Upper lobe of right lung (tissue), 1 donor: Measurements from ENCODE around the gene APOBEC3G. TPM values are rescaled to one million over a fixed set of nuclear protein-coding genes. Genes with fewer than 3 reads are reported as not detected.
"Not testable (repeated sequence)": the region's sequence is repeated elsewhere in the genome, so short reads cannot be mapped to it uniquely, and the experiment has no call there.

ENCODE experiments used
- ATAC-seq: fragments of 200-7000 bp; cut with Tn5 transposase; one replicate; pipeline ENCODE4 v1.9.1; 2020; ENCODE audit warnings: mild to moderate bottlenecking, moderate library complexity
- DNase-seq: peaks from one replicate; pipeline ENCODE4 v3.0.0-alpha.2; 2020
- H3K27ac ChIP-seq: fragments of 200-600 bp; one replicate; pipeline ENCODE4 v1.8.0; 2022
- H3K27me3 ChIP-seq: fragments of 200-600 bp; one replicate; pipeline ENCODE4 v1.8.0; 2022; ENCODE audit warnings: mild to moderate bottlenecking
- H3K36me3 ChIP-seq: fragments of 200-600 bp; one replicate; pipeline ENCODE4 v1.8.0; 2022
- H3K4me1 ChIP-seq: fragments of 200-600 bp; one replicate; pipeline ENCODE4 v1.8.0; 2022
- H3K4me3 ChIP-seq: fragments of 200-600 bp; one replicate; pipeline ENCODE4 v1.8.0; 2022; ENCODE audit warnings: mild to moderate bottlenecking
- H3K9me3 ChIP-seq: fragments of 200-600 bp; one replicate; pipeline ENCODE4 v1.8.0; 2022
- intact Hi-C: fragments of 100-400 bp; cut with DNase I; formaldehyde crosslinking; loops from one replicate; pipeline ENCODE4 v1.11.0; 2022
- total RNA-seq: library from RNA; stranded (reverse); fragmentation: NEBNext Ultra II Directional; extraction: Animal tissue kit (Norgen Biotek cat#: 25700); gene quantifications from one replicate; pipeline ENCODE4 v1.2.1, GENCODE V29; 2021
- TF ChIP-seq, protein P1 (sequence below): fragments of 200-600 bp; IDR thresholded peaks from one replicate; pipeline ENCODE4 v1.8.0; 2022; ENCODE audit warnings: antibody characterized with exemption
- donor health status: DM: no; HTN: yes; CAD: no; lungs with severe emphysema.

Gene APOBEC3G
- total RNA-seq, 1 donor from 2014 or later: 16.1 TPM

DNA sequence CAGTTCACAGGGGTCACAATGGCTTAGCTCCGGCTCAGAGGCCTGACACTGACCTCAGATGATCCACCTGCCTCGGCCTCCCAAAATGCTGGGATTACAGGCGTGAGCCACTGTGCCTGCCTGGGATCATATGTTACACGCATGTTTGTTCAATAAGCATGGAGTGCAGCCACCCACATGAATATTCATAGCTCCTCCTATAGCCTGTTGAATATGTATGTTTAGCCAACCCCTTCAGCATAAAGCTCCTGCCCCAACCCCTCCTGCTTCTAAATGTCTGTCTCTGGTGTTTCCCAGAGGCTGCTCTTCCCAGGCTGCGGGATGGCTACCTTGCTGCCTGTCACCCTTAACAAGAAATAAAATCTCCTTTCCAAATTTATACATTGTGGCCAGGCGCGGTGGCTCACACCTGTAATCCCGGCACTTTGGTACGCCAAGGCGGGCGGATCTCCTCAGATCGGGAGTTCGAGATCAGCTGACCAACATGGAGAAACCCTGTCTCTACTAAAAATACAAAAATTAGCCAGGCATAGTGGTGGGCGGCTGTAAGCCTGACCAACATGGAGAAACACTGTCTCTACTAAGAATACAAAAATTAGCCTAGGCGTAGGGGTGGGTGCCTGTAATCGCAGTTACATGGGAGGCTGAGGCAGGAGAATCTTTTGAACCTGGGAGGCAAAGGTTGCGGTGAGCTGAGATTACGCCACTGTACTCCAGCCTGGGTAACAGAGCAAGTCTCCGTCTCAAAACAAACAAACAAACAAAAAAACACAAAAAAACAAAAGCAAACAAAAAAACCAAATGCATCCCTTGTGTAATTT lies 37.6 kb upstream of the APOBEC3G start:
- H3K27ac ChIP-seq: peak overlapping the region; percentile 90
- H3K27me3 ChIP-seq: no peaks in the 10 kb centered on the region
- ATAC-seq (no peak), DNase-seq (no peak)
- no peaks in the 10 kb centered on the region for H3K9me3 ChIP-seq
- intact Hi-C loops: no loop called here
- TF ChIP-seq, protein P1, sequence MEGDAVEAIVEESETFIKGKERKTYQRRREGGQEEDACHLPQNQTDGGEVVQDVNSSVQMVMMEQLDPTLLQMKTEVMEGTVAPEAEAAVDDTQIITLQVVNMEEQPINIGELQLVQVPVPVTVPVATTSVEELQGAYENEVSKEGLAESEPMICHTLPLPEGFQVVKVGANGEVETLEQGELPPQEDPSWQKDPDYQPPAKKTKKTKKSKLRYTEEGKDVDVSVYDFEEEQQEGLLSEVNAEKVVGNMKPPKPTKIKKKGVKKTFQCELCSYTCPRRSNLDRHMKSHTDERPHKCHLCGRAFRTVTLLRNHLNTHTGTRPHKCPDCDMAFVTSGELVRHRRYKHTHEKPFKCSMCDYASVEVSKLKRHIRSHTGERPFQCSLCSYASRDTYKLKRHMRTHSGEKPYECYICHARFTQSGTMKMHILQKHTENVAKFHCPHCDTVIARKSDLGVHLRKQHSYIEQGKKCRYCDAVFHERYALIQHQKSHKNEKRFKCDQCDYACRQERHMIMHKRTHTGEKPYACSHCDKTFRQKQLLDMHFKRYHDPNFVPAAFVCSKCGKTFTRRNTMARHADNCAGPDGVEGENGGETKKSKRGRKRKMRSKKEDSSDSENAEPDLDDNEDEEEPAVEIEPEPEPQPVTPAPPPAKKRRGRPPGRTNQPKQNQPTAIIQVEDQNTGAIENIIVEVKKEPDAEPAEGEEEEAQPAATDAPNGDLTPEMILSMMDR: no peak
- H3K4me1 ChIP-seq: peaks cover 9% of the 10 kb centered on the region
- no peaks in the 10 kb centered on the region for H3K36me3 ChIP-seq
- peak overlapping the region; percentile 66 for H3K4me3 ChIP-seq

DNA sequence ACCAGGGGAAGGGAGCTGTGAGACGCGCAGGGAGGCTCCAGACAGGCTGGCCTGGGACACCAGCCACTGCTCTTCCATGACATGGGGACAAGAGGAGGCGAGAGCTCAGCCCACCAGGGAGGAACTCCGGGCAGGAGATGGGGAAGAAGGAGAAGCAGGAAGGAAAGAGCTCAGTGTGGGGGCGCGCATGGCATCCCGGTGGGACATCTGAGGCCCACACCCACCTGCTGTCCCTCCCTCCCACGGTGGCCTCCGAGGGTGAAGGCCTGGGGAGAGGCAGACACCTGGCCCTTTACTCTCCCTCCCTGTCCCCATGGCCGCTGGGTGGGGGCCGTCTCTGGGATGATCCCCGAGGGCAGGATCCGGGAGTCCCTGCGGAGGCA lies 36.9 kb upstream of the APOBEC3G start:
- ATAC-seq, intact Hi-C loops, H3K9me3 ChIP-seq, DNase-seq, H3K36me3 ChIP-seq, H3K27me3 ChIP-seq, H3K4me1 ChIP-seq: not testable (repeated sequence)
- peak overlapping the region; percentile 90 for H3K27ac ChIP-seq
- H3K4me3 ChIP-seq: peak overlapping the region; percentile 66

DNA sequence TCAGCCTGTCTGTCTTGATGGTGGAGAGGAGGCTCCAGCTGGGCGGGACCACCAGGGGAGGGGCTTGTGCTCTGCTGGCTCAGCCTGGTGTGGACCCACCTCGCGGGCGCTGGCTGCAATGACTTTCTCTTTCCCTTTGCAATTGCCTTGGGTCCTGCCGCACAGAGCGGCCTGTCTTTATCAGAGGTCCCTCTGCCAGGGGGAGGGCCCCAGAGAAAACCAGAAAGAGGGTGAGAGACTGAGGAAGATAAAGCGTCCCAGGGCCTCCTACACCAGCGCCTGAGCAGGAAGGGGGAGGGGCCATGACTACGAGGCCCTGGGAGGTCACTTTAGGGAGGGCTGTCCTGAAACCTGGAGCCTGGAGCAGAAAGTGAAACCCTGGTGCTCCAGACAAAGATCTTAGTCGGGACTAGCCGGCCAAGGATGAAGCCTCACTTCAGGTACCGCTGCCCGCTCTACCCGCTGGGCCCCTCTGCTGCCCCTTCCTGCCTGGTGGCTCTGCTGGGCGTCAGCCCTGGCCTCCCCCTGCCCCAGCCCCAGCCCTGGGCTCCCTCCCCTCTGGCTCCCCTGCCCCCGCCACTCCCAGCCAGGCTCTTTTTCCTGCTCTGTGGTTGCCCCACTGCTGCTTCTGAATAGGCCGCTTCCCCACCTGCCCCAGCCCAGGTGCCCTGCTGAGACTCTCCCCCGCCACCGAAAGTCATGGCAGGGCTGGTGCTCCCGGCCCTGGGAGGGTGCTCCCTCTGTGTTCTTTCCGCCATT lies 36.4 kb upstream of the APOBEC3G start, which contains the start of gene APOBEC3F:
TSS of gene APOBEC3F (plus strand) at position 327 of the 759 bp plus-strand sequence. CDS start at position 424, 97 bp downstream.
- H3K36me3 ChIP-seq, H3K9me3 ChIP-seq, H3K4me1 ChIP-seq, intact Hi-C loops, H3K27me3 ChIP-seq: not testable (repeated sequence)
- peak; percentile 79 for DNase-seq
- peak within 1 kb of the TSS; percentile 66 for H3K4me3 ChIP-seq
- peak; percentile 94 for ATAC-seq
- peak within 1 kb of the TSS; percentile 90 for H3K27ac ChIP-seq

DNA sequence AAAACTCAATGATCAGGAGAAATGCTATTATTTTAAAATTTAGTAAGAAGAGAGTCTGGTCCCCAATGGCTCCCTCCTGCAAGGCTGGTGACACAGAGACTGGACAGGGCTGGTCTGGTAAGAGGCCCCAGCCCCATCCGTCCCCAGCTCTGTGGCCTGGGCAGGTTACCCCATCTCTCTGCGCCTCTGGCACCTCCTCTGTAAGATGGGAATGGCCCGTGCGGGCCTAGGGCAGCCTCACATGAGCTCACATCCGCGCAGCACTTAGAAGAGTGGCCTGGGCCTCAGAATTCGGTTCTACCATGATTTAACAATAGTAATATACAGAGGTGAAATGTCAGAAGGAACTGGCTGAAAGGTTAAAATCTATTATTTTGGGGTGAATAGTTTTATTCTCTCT lies 35.2 kb upstream of the APOBEC3G start:
- intact Hi-C loops: no loop called here
- Histone ChIP-seq H3K4me1 (peaks cover 9% of the 10 kb centered on the region), H3K9me3 (no peaks in the 10 kb centered on the region), H3K27me3 (no peaks in the 10 kb centered on the region), H3K4me3 (peak overlapping the region; percentile 66), H3K36me3 (no peaks in the 10 kb centered on the region), H3K27ac (no peak overlapping the region)
- ATAC-seq (no peak), DNase-seq (no peak)
- TF ChIP-seq, protein P1: no peak

DNA sequence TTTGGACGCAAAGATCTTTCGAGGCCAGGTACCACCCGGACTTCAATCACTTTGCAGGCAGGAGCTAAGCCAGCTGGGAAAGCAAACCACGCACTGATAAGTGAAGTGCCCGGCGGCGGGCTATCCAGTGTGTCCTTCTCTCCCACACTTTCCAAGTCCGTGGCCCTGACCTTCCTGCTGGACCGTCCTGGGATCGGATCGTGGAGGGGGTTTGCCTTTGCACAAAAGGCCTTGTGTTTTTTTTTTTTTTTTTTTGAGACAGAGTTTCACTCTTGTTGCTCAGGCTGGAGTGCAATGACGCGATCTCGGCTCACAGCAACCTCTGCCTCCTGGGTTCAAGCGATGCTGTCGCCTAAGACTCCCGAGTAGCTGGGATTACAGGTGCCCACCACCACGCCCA lies 34.0 kb upstream of the APOBEC3G start:
- H3K27me3 ChIP-seq, H3K36me3 ChIP-seq, DNase-seq, H3K27ac ChIP-seq, H3K4me1 ChIP-seq, ATAC-seq, intact Hi-C loops, H3K4me3 ChIP-seq, H3K9me3 ChIP-seq: not testable (repeated sequence)

DNA sequence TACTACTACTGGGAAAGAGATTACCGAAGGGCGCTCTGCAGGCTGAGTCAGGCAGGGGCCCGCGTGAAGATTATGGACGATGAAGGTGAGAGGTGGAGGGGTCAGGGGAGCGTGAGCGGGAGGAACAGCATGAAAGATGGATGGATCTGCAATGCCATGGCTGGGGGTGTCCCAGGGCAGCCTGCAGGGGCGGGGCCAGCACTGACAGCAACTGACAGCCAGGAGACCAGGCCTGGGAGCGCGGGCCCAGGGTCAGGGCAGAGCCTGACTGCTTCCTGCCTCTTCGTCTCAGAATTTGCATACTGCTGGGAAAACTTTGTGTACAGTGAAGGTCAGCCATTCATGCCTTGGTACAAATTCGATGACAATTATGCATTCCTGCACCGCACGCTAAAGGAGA lies 31.9 kb upstream of the APOBEC3G start:
- intact Hi-C loops, ATAC-seq, H3K4me3 ChIP-seq, H3K36me3 ChIP-seq, DNase-seq, H3K9me3 ChIP-seq, H3K27ac ChIP-seq, H3K27me3 ChIP-seq, H3K4me1 ChIP-seq: not testable (repeated sequence)

DNA sequence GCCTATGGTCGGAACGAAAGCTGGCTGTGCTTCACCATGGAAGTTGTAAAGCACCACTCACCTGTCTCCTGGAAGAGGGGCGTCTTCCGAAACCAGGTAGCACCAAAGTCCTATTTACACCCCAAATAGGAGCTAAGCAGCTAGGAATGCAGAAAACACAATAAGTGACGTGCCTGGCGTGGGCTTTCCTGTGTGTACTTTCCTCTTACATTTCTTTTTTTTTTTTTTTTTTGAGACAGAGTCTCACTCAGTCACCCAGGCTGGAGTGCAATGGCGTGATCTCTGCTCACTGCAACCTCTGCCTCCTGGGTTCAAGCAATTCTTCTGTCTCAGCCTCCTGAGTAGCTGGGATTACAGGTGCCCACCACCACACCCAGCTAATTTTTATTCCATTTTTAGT lies 27.6 kb upstream of the APOBEC3G start:
- H3K27ac ChIP-seq, H3K27me3 ChIP-seq, H3K36me3 ChIP-seq, DNase-seq, ATAC-seq, intact Hi-C loops, H3K4me1 ChIP-seq, H3K9me3 ChIP-seq, H3K4me3 ChIP-seq: not testable (repeated sequence)

DNA sequence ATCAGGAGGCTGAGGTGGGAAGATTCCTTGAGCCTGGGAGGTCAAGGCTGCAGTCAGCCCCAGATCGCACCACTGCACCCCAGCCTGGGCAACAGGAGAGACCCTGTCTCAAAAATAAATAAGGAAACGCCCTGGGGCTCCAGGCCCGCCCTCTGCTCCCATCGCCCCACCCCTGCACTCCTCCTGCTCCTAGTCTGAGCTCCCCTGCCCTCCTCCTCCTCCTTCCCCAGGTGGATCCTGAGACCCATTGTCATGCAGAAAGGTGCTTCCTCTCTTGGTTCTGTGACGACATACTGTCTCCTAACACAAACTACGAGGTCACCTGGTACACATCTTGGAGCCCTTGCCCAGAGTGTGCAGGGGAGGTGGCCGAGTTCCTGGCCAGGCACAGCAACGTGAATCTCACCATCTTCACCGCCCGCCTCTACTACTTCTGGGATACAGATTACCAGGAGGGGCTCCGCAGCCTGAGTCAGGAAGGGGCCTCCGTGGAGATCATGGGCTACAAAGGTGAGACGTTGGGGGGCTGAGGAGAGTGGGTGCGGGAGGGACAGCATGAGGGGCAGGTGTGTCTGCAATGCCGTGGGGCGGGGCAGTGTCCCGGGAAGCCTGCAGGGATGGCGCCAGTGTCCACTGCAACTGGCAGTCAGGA lies 25.1 kb upstream of the APOBEC3G start:
- H3K4me3 ChIP-seq, H3K27ac ChIP-seq, DNase-seq, H3K4me1 ChIP-seq, H3K36me3 ChIP-seq, H3K9me3 ChIP-seq, intact Hi-C loops, H3K27me3 ChIP-seq: not testable (repeated sequence)
- peak; percentile 11 for ATAC-seq
